ENCODE data around the gene RAB28. TPM values are rescaled to one million over a fixed set of nuclear protein-coding genes. Genes with fewer than 3 reads are reported as not detected.
A peak's percentile ranks its signal among the peaks of the same experiment; 100 is the strongest.

RAB28 gene
- total RNA-seq, 1 donor from 2014 or later, result 26.9 TPM

DNA sequence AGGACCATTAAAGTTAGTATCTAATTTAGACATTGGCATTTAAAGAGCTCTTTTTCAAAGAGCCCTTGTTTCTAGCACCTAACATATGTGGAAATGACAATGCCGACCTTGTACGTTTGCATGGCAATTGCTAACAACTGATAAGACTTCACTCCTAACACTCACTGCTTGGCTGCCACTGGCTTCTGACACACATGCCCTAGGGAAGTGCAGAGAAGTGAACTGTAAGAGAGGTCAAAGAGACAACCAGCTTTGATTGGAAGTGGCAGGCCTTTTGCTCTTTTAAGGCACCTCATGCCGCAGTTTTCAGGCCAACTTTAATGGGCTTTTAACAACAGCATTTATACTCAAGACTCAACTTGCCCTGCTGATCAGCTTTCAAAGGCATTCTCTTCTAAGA, 158.4 kb downstream of the RAB28 start:
- peaks cover 6% of the 10 kb centered on the region for H3K36me3 Mint-ChIP-seq (ENCODE audit: insufficient read depth)
- H3K27me3 Mint-ChIP-seq, result no peaks in the 10 kb centered on the region
- no peak overlapping the region for H3K4me3 Mint-ChIP-seq (ENCODE audit: low read depth)
- no peaks in the 10 kb centered on the region for H3K9me3 Mint-ChIP-seq (ENCODE audit: low read depth)
- peak overlapping the region; percentile 41 for H3K27ac Mint-ChIP-seq
- peaks cover 4% of the 10 kb centered on the region for H3K4me1 Mint-ChIP-seq (ENCODE audit: low read depth)
- TF ChIP-seq, protein P1, sequence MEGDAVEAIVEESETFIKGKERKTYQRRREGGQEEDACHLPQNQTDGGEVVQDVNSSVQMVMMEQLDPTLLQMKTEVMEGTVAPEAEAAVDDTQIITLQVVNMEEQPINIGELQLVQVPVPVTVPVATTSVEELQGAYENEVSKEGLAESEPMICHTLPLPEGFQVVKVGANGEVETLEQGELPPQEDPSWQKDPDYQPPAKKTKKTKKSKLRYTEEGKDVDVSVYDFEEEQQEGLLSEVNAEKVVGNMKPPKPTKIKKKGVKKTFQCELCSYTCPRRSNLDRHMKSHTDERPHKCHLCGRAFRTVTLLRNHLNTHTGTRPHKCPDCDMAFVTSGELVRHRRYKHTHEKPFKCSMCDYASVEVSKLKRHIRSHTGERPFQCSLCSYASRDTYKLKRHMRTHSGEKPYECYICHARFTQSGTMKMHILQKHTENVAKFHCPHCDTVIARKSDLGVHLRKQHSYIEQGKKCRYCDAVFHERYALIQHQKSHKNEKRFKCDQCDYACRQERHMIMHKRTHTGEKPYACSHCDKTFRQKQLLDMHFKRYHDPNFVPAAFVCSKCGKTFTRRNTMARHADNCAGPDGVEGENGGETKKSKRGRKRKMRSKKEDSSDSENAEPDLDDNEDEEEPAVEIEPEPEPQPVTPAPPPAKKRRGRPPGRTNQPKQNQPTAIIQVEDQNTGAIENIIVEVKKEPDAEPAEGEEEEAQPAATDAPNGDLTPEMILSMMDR (IDR thresholded peaks at IDR 0.05; ENCODE audit: unreplicated experiment), result no peak
- DNase-seq (ENCODE audit: low spot score, unreplicated experiment), result no peak

DNA sequence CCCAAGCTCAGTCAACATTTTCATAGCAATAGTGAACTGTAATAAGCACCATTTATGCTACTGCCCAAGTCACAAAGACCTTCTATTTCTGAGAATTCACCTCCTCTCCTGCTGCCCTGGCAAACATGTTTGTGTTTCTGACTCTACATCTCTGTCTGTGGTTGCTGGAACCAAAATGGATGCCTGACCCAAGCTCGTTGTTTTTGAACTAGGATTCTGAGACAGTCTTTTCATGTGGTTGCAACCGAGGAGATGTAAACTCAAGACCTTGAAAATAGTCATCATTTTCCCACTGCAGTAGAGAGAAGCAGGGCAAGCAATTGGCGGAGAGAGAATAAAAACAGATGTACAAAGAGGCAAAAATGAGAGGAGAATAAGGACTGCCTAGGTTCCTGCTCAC, 160.2 kb downstream of the RAB28 start:
- DNase-seq (ENCODE audit: low spot score, unreplicated experiment), result no peak
- no peaks in the 10 kb centered on the region for H3K9me3 Mint-ChIP-seq (ENCODE audit: low read depth)
- no peak overlapping the region for H3K4me3 Mint-ChIP-seq (ENCODE audit: low read depth)
- H3K4me1 Mint-ChIP-seq (ENCODE audit: low read depth), result peaks cover 4% of the 10 kb centered on the region
- no peak overlapping the region for H3K27ac Mint-ChIP-seq
- peaks cover 6% of the 10 kb centered on the region for H3K36me3 Mint-ChIP-seq (ENCODE audit: insufficient read depth)
- TF ChIP-seq, protein P1 (IDR thresholded peaks at IDR 0.05; ENCODE audit: unreplicated experiment), result no peak
- no peaks in the 10 kb centered on the region for H3K27me3 Mint-ChIP-seq

DNA sequence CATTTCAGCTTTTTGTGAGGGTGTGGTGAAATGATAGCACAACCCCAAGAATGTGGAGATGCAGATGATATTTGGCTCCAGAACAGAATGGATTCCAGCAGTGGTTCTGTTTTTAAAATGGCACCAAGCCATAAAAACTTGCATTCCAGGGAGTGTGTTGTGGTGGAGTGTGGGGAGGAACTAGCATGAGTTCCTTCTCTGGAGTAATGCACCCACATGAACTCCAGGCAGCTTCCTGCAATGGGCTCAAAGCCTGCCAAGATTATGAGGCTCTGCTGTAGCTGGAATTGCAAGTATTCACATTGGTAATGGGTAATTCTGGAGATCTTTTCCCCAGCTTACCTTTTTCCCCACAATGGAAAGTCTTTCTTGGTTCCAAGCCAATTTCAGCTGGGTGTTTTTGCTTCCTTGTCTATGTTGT, 161.4 kb downstream of the RAB28 start:
- DNase-seq (ENCODE audit: low spot score, unreplicated experiment), result no peak
- H3K4me3 Mint-ChIP-seq (ENCODE audit: low read depth), result no peak overlapping the region

More for the DNA sequence above, 161.4 kb downstream of the RAB28 start:
- no peaks in the 10 kb centered on the region for H3K27me3 Mint-ChIP-seq
- H3K27ac Mint-ChIP-seq, result no peak overlapping the region
- TF ChIP-seq, protein P1 (IDR thresholded peaks at IDR 0.05; ENCODE audit: unreplicated experiment), result no peak
- peaks cover 6% of the 10 kb centered on the region for H3K36me3 Mint-ChIP-seq (ENCODE audit: insufficient read depth)
- H3K9me3 Mint-ChIP-seq (ENCODE audit: low read depth), result no peaks in the 10 kb centered on the region
- peaks cover 4% of the 10 kb centered on the region for H3K4me1 Mint-ChIP-seq (ENCODE audit: low read depth)

Other genes starting within 250 kb of the RAB28 start
- gene NKX3-2, start 60.2 kb upstream of the RAB28 start, total RNA-seq, result 1.7 and 2.1 TPM in 2 replicates
- gene BOD1L1, start 143.4 kb upstream of the RAB28 start, total RNA-seq, result 41.8 and 42.1 TPM in 2 replicates